Gastroesophageal sphincter (tissue), 4 donors: ENCODE measurements around the gene ITGAE. TPM values are rescaled to one million over a fixed set of nuclear protein-coding genes. Genes with fewer than 3 reads are reported as not detected.
"Not testable (repeated sequence)": the region's sequence is repeated elsewhere in the genome, so short reads cannot be mapped to it uniquely, and the experiment has no call there.

ENCODE experiments used
- ATAC-seq: fragments of 150-250 bp; one replicate; pipeline ENCODE4 v1.9.1; 2016; ENCODE audit warnings: mild to moderate bottlenecking, moderate library complexity
- H3K27ac ChIP-seq, 4 donors: fragments of 200-600 bp; sonication (generic) in 3 of 4; 1 replicate in 3 of 4; 2 replicates in 1 of 4; pipeline ENCODE4 v1.5.1; 2016 to 2019
- H3K27me3 ChIP-seq: fragments of 200-600 bp; sonication (generic); one replicate; pipeline ENCODE4 v1.5.1; 2019
- H3K36me3 ChIP-seq, 2 donors: fragments of 200-600 bp; sonication (generic); one replicate each; pipeline ENCODE4 v1.5.1; 2019; ENCODE audit warnings: control low read depth in 1 of 2
- H3K4me1 ChIP-seq, 3 donors: fragments of 200-600 bp; sonication (generic); 1 replicate in 2 of 3; 2 replicates in 1 of 3; pipeline ENCODE4 v1.5.1; 2016 to 2019; ENCODE audit warnings: control low read depth in 2 of 3
- H3K4me3 ChIP-seq, 2 donors: fragments of 200-600 bp; sonication (generic); one replicate each; pipeline ENCODE4 v1.5.1; 2019; ENCODE audit warnings: mild to moderate bottlenecking in 1 of 2, moderate library complexity in 1 of 2
- H3K9me3 ChIP-seq, 3 donors: fragments of 200-600 bp; sonication (generic); one replicate each; pipeline ENCODE4 v1.5.1; 2017 to 2019; ENCODE audit warnings: control low read depth in 2 of 3
- EP300 ChIP-seq: sonication (generic); formaldehyde crosslinking; IDR thresholded peaks from one replicate; pipeline ENCODE4 v1.6.1; 2017; ENCODE audit warnings: antibody characterized with exemption, mild to moderate bottlenecking
- POLR2A ChIP-seq, 2 donors: fragments of 450-650 bp; IDR thresholded peaks; one replicate each; pipeline ENCODE4 v1.6.1; 2017; ENCODE audit warnings: antibody characterized with exemption in 2 of 2, mild to moderate bottlenecking in 2 of 2, moderate library complexity in 1 of 2
- POLR2AphosphoS5 ChIP-seq: sonication (generic); formaldehyde crosslinking; IDR thresholded peaks from one replicate; pipeline ENCODE4 v1.6.1; 2017; ENCODE audit warnings: antibody characterized with exemption
- WGBS, 2 donors: methylation state at CpG; one replicate each; pipeline ENCODE4 v1.1.5; 2018; ENCODE audit warnings: low coverage in 1 of 2; 5-methylcytosine and 5-hydroxymethylcytosine counted together
- total RNA-seq, 4 donors: library from RNA; depleted of rRNA; stranded (reverse); fragments of >200 nt; gene quantifications; one replicate each; pipeline ENCODE4 v1.1.0, GENCODE V29; 2016
- TF ChIP-seq, protein P1 (sequence below), 4 experiments: fragments of 200-600 bp in 2 of 4; fragments of 450-650 bp in 2 of 4; sonication (generic) in 1 of 4; IDR thresholded peaks; one replicate each; pipeline ENCODE4 v1.5.1; 2017 to 2019; ENCODE audit warnings: antibody characterized with exemption in 4 of 4, mild to moderate bottlenecking in 2 of 4, moderate library complexity in 2 of 4

ITGAE gene
- total RNA-seq, 4 donors from 2014 or later = 20.3 to 35.2 (median 21.7) TPM

GRCh38 chr17:3796110-3796821, 4.7 kb downstream of the ITGAE start:
- ATAC-seq = no peak
- no peak overlapping the region for H3K27ac ChIP-seq

GRCh38 chr17:3795390-3796102, 5.4 kb downstream of the ITGAE start:
- Histone ChIP-seq H3K27ac (no peak overlapping the region), H3K4me3 (no peak overlapping the region), H3K27me3 (no peaks in the 10 kb centered on the region), H3K4me1 (peaks cover 0 to 9% (median 0%) of the 10 kb centered on the region in 3 donors), H3K9me3 (no peaks in the 10 kb centered on the region), H3K36me3 (no peaks in the 10 kb centered on the region)
- TF ChIP-seq POLR2A (IDR thresholded peaks at IDR 0.05) = no peak
- no peak for TF ChIP-seq POLR2AphosphoS5
- TF ChIP-seq, protein P1, sequence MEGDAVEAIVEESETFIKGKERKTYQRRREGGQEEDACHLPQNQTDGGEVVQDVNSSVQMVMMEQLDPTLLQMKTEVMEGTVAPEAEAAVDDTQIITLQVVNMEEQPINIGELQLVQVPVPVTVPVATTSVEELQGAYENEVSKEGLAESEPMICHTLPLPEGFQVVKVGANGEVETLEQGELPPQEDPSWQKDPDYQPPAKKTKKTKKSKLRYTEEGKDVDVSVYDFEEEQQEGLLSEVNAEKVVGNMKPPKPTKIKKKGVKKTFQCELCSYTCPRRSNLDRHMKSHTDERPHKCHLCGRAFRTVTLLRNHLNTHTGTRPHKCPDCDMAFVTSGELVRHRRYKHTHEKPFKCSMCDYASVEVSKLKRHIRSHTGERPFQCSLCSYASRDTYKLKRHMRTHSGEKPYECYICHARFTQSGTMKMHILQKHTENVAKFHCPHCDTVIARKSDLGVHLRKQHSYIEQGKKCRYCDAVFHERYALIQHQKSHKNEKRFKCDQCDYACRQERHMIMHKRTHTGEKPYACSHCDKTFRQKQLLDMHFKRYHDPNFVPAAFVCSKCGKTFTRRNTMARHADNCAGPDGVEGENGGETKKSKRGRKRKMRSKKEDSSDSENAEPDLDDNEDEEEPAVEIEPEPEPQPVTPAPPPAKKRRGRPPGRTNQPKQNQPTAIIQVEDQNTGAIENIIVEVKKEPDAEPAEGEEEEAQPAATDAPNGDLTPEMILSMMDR (IDR thresholded peaks at IDR 0.05) = no peak
- no peak for TF ChIP-seq EP300
- ATAC-seq = no peak
- WGBS, 2 donors = 63 to 75% methylated on average over 4 to 9 of the region's 31 CpGs

More at GRCh38 chr17:3796110-3796821, 4.7 kb downstream of the ITGAE start:
- Histone ChIP-seq H3K4me3 (no peak overlapping the region), H3K27me3 (no peaks in the 10 kb centered on the region), H3K4me1 (peaks cover 0 to 9% (median 0%) of the 10 kb centered on the region in 3 donors), H3K36me3 (no peaks in the 10 kb centered on the region), H3K9me3 (no peaks in the 10 kb centered on the region)
- 74 to 80% methylated on average over 3 to 8 of the region's 17 CpGs for WGBS, 2 donors
- TF ChIP-seq POLR2AphosphoS5 = no peak
- TF ChIP-seq POLR2A (IDR thresholded peaks at IDR 0.05) = no peak
- TF ChIP-seq EP300 = no peak
- TF ChIP-seq, protein P1 (IDR thresholded peaks at IDR 0.05) = no peak

DNA sequence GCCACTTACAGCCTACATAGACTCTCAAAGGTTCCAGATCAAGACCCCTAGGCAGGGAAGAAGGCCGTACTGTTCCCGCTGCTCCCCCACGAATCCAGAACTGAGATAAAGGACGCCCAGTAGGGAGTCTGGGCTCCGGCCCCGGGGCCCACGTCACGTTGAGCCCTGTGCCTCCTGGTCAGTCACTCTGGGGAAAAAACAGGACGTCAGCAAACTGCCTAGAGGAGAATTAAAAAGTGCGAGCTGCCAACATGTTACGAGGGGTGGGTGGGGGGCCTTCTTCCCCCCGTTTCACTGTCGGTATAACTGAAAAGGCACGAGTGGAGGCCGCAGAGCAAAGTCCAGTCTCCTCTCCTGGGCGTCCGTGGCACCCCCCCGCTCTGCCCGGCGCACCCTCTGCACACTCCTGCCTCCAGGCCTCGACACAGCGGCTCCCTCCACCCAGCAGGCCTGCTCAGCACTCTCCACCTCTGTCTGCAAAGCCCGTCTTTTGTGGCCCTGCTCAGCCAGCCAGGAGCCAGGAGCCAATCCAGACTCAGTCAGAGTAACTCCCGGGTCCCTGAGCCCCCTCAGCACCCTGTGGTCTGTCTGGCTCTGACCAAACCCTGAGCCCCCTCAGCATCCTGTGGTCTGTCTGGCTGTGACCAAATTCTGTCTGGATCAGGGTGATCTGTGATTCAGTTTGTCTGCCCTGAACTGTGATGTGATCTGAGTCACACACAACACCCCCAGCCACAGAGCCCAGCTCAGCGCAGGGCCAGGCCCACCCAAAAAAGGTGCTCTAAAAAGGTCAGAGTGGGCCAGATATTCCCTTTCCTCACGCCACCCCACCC, 6.2 kb downstream of the ITGAE start:
- WGBS, 2 donors = 77 to 79% methylated on average over 7 to 10 of the region's 26 CpGs
- Histone ChIP-seq H3K4me1 (peaks cover 0 to 9% (median 0%) of the 10 kb centered on the region in 3 donors), H3K36me3 (no peaks in the 10 kb centered on the region), H3K27ac (no peak overlapping the region), H3K9me3 (no peaks in the 10 kb centered on the region), H3K27me3 (no peaks in the 10 kb centered on the region), H3K4me3 (no peak overlapping the region)
- TF ChIP-seq EP300 = no peak
- TF ChIP-seq, protein P1 (IDR thresholded peaks at IDR 0.05) = no peak
- no peak for TF ChIP-seq POLR2AphosphoS5
- TF ChIP-seq POLR2A (IDR thresholded peaks at IDR 0.05) = no peak
- no peak for ATAC-seq

DNA sequence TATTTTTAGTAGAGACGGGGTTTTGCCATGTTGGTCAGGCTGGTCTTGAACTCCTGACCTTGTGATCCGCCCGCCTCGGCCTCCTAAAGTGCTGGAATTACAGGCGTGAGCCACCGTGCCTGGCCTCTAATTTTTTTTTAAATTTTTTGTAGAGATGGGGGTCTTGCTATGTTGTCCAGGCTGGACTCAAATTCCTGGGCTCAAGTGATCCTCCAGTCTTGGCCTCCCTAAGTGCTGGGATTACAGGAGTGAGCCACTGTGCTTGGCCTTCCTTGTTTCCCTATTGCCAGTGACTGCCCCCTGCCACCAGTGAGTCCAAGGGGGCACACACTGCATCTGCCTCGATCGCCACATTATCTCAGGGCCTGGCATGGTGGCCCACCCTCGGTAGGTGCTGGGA, 6.8 kb downstream of the ITGAE start:
- 75 to 100% methylated on average over 1 to 2 of the region's 9 CpGs for WGBS, 2 donors
- H3K27ac ChIP-seq, H3K27me3 ChIP-seq, ATAC-seq, H3K4me3 ChIP-seq, H3K9me3 ChIP-seq, H3K4me1 ChIP-seq, H3K36me3 ChIP-seq: not testable (repeated sequence)

DNA sequence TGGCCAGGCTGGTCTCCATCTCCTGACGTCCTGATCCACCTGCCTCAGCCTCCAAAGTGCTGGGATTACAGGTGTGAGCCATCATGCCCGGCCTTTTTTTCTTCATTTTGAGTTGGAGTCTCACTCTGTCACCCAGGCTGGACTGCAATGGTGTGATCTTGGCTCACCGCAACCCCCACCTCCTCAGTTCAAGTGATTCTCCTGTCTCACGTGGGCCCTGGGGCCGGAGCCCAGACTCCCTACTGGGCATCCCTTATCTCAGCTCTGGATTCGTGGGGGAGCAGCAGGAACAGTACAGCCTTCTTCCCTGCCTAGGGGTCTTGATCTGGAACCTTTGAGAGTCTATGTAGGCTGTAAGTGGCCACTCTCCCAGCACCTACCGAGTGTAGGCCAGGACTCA, 7.7 kb downstream of the ITGAE start:
- not testable (repeated sequence) for H3K36me3 ChIP-seq, H3K27ac ChIP-seq, H3K27me3 ChIP-seq, H3K4me3 ChIP-seq, H3K4me1 ChIP-seq, ATAC-seq, H3K9me3 ChIP-seq
- WGBS, 2 donors = 95 to 100% methylated on average over 1 to 3 of the region's 7 CpGs
